Measurements from ENCODE around the gene TMEM176B.

DNA sequence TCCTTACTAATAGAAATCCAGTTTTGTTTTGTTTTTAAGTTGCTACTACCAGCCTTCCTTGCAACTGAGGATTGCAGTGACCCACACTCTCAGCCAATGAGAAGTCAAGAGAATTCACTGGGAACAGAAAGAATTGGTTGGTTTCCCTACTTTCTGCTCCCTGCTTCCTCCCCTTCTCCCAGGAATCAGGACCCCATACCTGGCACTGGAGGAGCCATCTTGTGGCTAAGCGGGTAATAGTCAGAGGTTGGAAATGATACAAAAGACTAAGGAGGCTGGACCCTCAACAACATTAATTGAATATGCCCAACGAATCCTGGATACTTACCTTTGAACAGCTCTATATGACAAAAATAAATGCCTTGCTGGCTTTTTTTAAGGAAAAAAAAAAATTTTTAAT, 6.7 kb upstream of the TMEM176B start:
- no peak for TF ChIP-seq POLR2A (IDR thresholded peaks at IDR 0.05; ENCODE audit: low read length)
- TF ChIP-seq GATA1 (IDR thresholded peaks at IDR 0.05; ENCODE audit: low read depth, low read length), result no peak
